NCI-H2196 treated with DMSO at 0.1 percent for 48 hours (cell line): ENCODE measurements around the gene ARFRP1.

Experiments used
- DNase-seq: peaks from one replicate; lab custom pipeline; 2025; ENCODE audit not compliant: unreplicated experiment; lab: John Stamatoyannopoulos, UW

The ARFRP1 gene

GRCh38 chr20:63707558-63708300, at the start of gene ARFRP1, which contains the start of gene ZGPAT:
ARFRP1 (minus strand) TSS chr20:63707976; CDS start chr20:63707091, 885 bp downstream.
ZGPAT (plus strand) TSS chr20:63708039; CDS start chr20:63708581, 542 bp downstream.
- peak; percentile 84 for DNase-seq

- no peak for DNase-seq
Measured at GRCh38 chr20:63756648-63756991, 48.8 kb upstream of the ARFRP1 start.

GRCh38 chr20:63755933-63756647, 48.3 kb upstream of the ARFRP1 start:
- no peak for DNase-seq

GRCh38 chr20:63754008-63754407, 46.2 kb upstream of the ARFRP1 start:
- DNase-seq, result no peak

GRCh38 chr20:63753381-63753780, 45.6 kb upstream of the ARFRP1 start:
- DNase-seq, result no peak

GRCh38 chr20:63752411-63753101, 44.8 kb upstream of the ARFRP1 start:
- DNase-seq, result no peak

- DNase-seq, result peak; percentile 72
Measured at GRCh38 chr20:63751471-63752271, 43.9 kb upstream of the ARFRP1 start.

- no peak for DNase-seq
Measured at GRCh38 chr20:63750807-63751470, 43.2 kb upstream of the ARFRP1 start.

GRCh38 chr20:63749597-63750508, 42.1 kb upstream of the ARFRP1 start:
- DNase-seq, result no peak

- no peak for DNase-seq
Measured at GRCh38 chr20:63748934-63749270, 41.1 kb upstream of the ARFRP1 start.

- no peak for DNase-seq
Measured at GRCh38 chr20:63748070-63748933, 40.5 kb upstream of the ARFRP1 start.

- DNase-seq, result no peak
Measured at GRCh38 chr20:63747622-63748069, 39.9 kb upstream of the ARFRP1 start.

- DNase-seq, result no peak
Measured at GRCh38 chr20:63746751-63747315, 39.1 kb upstream of the ARFRP1 start.

GRCh38 chr20:63745961-63746731, 38.4 kb upstream of the ARFRP1 start:
- no peak for DNase-seq

GRCh38 chr20:63745424-63745805, 37.6 kb upstream of the ARFRP1 start:
- DNase-seq, result no peak

- DNase-seq, result no peak
Measured at GRCh38 chr20:63744574-63745423, 37.0 kb upstream of the ARFRP1 start.

- no peak for DNase-seq
Measured at GRCh38 chr20:63744158-63744557, 36.4 kb upstream of the ARFRP1 start.
